Astrocyte (in vitro differentiated cells and primary cell): ENCODE measurements around the gene INIP. TPM values are rescaled to one million over a fixed set of nuclear protein-coding genes. Genes with fewer than 3 reads are reported as not detected.

Experiments
- DNase-seq: peaks from one replicate; pipeline ENCODE4 v3.0.0-alpha.2; 2010; ENCODE audit warnings: low read depth
- FAIRE-seq: peaks from 2 replicates; lab custom pipeline; 2011; peaks lifted over from hg19 to GRCh38; lab: Jason Lieb, UNC
- H2AFZ ChIP-seq: 2 replicates; pipeline ENCODE4 v1.6.0; 2012; ENCODE audit warnings: low read depth, low read length, inconsistent platforms
- H3K27ac ChIP-seq: 2 replicates; pipeline ENCODE4 v1.5.1; 2011; ENCODE audit warnings: low read depth, low read length, inconsistent platforms
- H3K27me3 ChIP-seq: 2 replicates; pipeline ENCODE4 v1.6.0; 2011; ENCODE audit warnings: low read length, inconsistent platforms; ENCODE audit not compliant: insufficient read depth
- H3K36me3 ChIP-seq: 2 replicates; pipeline ENCODE4 v1.5.1; 2011; ENCODE audit warnings: low read length, inconsistent platforms; ENCODE audit not compliant: insufficient read depth
- H3K4me1 ChIP-seq: 2 replicates; pipeline ENCODE4 v1.5.1; 2011; ENCODE audit warnings: low read length, inconsistent platforms; ENCODE audit not compliant: insufficient read depth
- H3K4me2 ChIP-seq: 2 replicates; pipeline ENCODE4 v1.6.0; 2012; ENCODE audit warnings: low read length, inconsistent platforms
- H3K4me3 ChIP-seq: 2 replicates; pipeline ENCODE4 v1.5.1; 2011; ENCODE audit warnings: low read depth, mild to moderate bottlenecking, low read length, inconsistent platforms; ENCODE audit not compliant: insufficient read depth
- H3K79me2 ChIP-seq: 2 replicates; pipeline ENCODE4 v1.6.0; 2012; ENCODE audit warnings: mild to moderate bottlenecking, low read length, inconsistent platforms; ENCODE audit not compliant: insufficient read depth
- H3K9ac ChIP-seq: 2 replicates; pipeline ENCODE4 v1.6.0; 2012; ENCODE audit warnings: mild to moderate bottlenecking, low read length, inconsistent platforms
- H3K9me3 ChIP-seq: 2 replicates; pipeline ENCODE4 v1.5.1; 2012; ENCODE audit warnings: low read depth, mild to moderate bottlenecking, low read length, inconsistent platforms; ENCODE audit not compliant: insufficient read depth
- H4K20me1 ChIP-seq: 2 replicates; pipeline ENCODE4 v1.6.0; 2012; ENCODE audit warnings: low read length, inconsistent platforms; ENCODE audit not compliant: insufficient read depth
- H3K27ac Mint-ChIP-seq: one replicate; pipeline ENCODE4 v1.8.0; 2021; ENCODE audit warnings: mild to moderate bottlenecking, mixed read lengths; ENCODE audit not compliant: unreplicated experiment
- H3K27me3 Mint-ChIP-seq: one replicate; pipeline ENCODE4 v1.8.0; 2021; ENCODE audit warnings: low read depth, mixed read lengths; ENCODE audit not compliant: unreplicated experiment
- H3K36me3 Mint-ChIP-seq: one replicate; pipeline ENCODE4 v1.8.0; 2021; ENCODE audit warnings: low read depth, mixed read lengths; ENCODE audit not compliant: unreplicated experiment
- H3K4me1 Mint-ChIP-seq: one replicate; pipeline ENCODE4 v1.8.0; 2021; ENCODE audit warnings: low read depth, mixed read lengths; ENCODE audit not compliant: unreplicated experiment
- H3K4me3 Mint-ChIP-seq: one replicate; pipeline ENCODE4 v1.8.0; 2021; ENCODE audit warnings: mild to moderate bottlenecking, moderate library complexity, mixed read lengths; ENCODE audit not compliant: unreplicated experiment
- H3K9me3 Mint-ChIP-seq: one replicate; pipeline ENCODE4 v1.8.0; 2021; ENCODE audit warnings: mild to moderate bottlenecking, mixed read lengths; ENCODE audit not compliant: unreplicated experiment
- EZH2 ChIP-seq: IDR thresholded peaks from 2 replicates; pipeline ENCODE4 v1.6.1; 2012; ENCODE audit warnings: mild to moderate bottlenecking, low read length, inconsistent platforms; ENCODE audit not compliant: insufficient read depth
- total RNA-seq: library from RNA; stranded (reverse); gene quantifications from 2 replicates; pipeline ENCODE4 v1.2.1, GENCODE V29; 2021
- TF ChIP-seq, protein P1 (sequence below): IDR thresholded peaks from 2 replicates; pipeline ENCODE4 v1.5.1; 2011; ENCODE audit warnings: low read depth, mild to moderate bottlenecking, inconsistent platforms, low read length, moderate library complexity; ENCODE audit not compliant: insufficient read depth

INIP gene
- total RNA-seq, 1 donor from 2014 or later: 23.1 TPM

DNA sequence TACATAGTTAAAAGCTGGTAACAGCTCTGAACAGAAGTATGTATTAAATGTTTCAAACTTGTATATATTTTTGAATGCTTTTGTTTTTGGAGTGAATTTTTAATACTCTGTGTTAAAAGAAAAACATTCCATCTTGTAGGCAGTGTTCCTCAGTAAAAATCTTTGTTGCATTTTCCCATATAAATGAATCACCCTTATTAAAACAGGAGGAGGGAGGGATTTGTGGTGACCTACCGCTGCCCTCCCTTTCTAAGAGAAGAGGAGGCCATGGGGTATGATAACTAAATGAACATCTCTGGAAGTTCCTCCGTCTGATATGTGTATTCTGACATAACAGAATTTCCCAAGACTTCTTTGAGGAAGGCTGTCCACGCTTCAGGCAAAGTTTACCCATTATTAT lies 53.4 kb downstream of the INIP start:
- Histone ChIP-seq H3K9me3 (no peaks in the 10 kb centered on the region), H3K27ac (no peak overlapping the region), H4K20me1 (no peaks in the 10 kb centered on the region), H3K36me3 (no peaks in the 10 kb centered on the region), H3K4me3 (no peak overlapping the region), H3K4me2 (no peak overlapping the region), H3K4me1 (no peaks in the 10 kb centered on the region), H2AFZ (no peak overlapping the region), H3K9ac (no peak overlapping the region), H3K27me3 (no peaks in the 10 kb centered on the region), H3K79me2 (no peaks in the 10 kb centered on the region)
- Mint-ChIP-seq H3K4me1 (no peaks in the 10 kb centered on the region), H3K27me3 (no peaks in the 10 kb centered on the region), H3K4me3 (no peak overlapping the region), H3K36me3 (no peaks in the 10 kb centered on the region), H3K27ac (no peak overlapping the region), H3K9me3 (no peaks in the 10 kb centered on the region)
- no peak for TF ChIP-seq EZH2
- FAIRE-seq (no peak), DNase-seq (no peak)

DNA sequence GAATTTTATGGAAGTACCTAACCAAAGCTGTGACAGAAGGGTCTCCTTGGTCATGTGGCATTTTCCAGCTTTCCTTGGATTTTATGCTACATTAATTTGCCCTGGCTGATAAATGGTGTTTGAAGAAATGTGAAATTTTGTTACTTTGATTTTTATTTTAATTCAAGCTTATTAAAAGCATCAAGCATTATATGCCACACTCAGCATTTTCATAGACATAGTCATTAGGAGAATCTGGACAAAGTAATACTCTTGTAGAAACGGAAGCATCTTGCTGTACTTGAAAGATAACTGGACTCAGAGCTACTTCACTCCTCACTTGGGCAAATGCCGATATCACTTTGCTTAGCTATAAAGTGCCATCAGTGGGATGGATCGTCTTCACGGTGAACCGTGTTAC lies 54.2 kb downstream of the INIP start:
- H3K4me3 Mint-ChIP-seq: no peak overlapping the region
- Histone ChIP-seq H3K79me2 (no peaks in the 10 kb centered on the region), H3K36me3 (no peaks in the 10 kb centered on the region), H3K4me2 (no peak overlapping the region), H3K4me3 (no peak overlapping the region), H3K27ac (no peak overlapping the region), H3K27me3 (no peaks in the 10 kb centered on the region), H2AFZ (no peak overlapping the region), H4K20me1 (no peaks in the 10 kb centered on the region), H3K9ac (no peak overlapping the region), H3K4me1 (no peaks in the 10 kb centered on the region), H3K9me3 (no peaks in the 10 kb centered on the region)
- peaks cover 4% of the 10 kb centered on the region for H3K36me3 Mint-ChIP-seq
- DNase-seq (no peak), FAIRE-seq (no peak)
- H3K27me3 Mint-ChIP-seq: no peaks in the 10 kb centered on the region
- H3K27ac Mint-ChIP-seq: no peak overlapping the region
- H3K4me1 Mint-ChIP-seq: no peaks in the 10 kb centered on the region
- no peaks in the 10 kb centered on the region for H3K9me3 Mint-ChIP-seq
- TF ChIP-seq, protein P1, sequence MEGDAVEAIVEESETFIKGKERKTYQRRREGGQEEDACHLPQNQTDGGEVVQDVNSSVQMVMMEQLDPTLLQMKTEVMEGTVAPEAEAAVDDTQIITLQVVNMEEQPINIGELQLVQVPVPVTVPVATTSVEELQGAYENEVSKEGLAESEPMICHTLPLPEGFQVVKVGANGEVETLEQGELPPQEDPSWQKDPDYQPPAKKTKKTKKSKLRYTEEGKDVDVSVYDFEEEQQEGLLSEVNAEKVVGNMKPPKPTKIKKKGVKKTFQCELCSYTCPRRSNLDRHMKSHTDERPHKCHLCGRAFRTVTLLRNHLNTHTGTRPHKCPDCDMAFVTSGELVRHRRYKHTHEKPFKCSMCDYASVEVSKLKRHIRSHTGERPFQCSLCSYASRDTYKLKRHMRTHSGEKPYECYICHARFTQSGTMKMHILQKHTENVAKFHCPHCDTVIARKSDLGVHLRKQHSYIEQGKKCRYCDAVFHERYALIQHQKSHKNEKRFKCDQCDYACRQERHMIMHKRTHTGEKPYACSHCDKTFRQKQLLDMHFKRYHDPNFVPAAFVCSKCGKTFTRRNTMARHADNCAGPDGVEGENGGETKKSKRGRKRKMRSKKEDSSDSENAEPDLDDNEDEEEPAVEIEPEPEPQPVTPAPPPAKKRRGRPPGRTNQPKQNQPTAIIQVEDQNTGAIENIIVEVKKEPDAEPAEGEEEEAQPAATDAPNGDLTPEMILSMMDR: no peak

DNA sequence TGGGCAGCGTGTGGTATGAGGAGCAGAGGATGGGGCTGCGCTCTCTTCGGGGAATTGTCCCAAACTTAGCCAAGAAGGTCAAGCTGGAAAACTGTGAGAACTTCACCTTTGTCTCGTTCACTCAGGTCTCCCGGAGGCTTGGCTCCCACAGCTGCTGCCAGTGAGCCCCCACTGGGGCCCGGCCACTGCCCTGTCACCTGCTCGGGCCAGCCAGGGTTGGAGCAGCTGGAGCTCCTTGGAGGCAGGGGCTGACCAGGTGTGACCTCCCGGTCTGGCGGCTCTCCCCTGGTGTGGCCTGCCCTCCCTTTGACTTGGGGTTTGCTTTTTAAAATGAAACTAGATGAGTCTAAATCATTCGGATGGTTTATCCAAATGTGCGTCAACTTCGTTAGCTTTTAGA lies 58.0 kb downstream of the INIP start:
- H3K4me2 ChIP-seq: no peak overlapping the region
- TF ChIP-seq, protein P1: no peak
- no peak for TF ChIP-seq EZH2
- H3K9ac ChIP-seq: no peak overlapping the region
- H3K9me3 ChIP-seq: no peaks in the 10 kb centered on the region
- no peaks in the 10 kb centered on the region for H3K4me1 ChIP-seq
- no peaks in the 10 kb centered on the region for H3K36me3 ChIP-seq
- Mint-ChIP-seq H3K27me3 (no peaks in the 10 kb centered on the region), H3K27ac (no peak overlapping the region), H3K4me3 (no peak overlapping the region), H3K9me3 (no peaks in the 10 kb centered on the region), H3K4me1 (peaks cover 4% of the 10 kb centered on the region), H3K36me3 (peaks cover 4% of the 10 kb centered on the region)
- no peak overlapping the region for H3K27ac ChIP-seq
- H3K27me3 ChIP-seq: no peaks in the 10 kb centered on the region
- H2AFZ ChIP-seq: no peak overlapping the region
- DNase-seq: no peak
- FAIRE-seq: no peak
- no peaks in the 10 kb centered on the region for H3K79me2 ChIP-seq
- no peak overlapping the region for H3K4me3 ChIP-seq
- H4K20me1 ChIP-seq: no peaks in the 10 kb centered on the region
